ENCODE results near the gene ATRAID. TPM values are rescaled to one million over a fixed set of nuclear protein-coding genes. Genes with fewer than 3 reads are reported as not detected.

Gene ATRAID
- total RNA-seq, 4 donors from 2014 or later: 114 to 197 (median 157) TPM

GRCh38 chr2:27198627-27199026 is 13.2 kb upstream of the ATRAID start:
- TF ChIP-seq CTCF (IDR thresholded peaks at IDR 0.05): no peak
- DNase-seq (ENCODE audit: low spot score) (no peak), ATAC-seq (ENCODE audit: low FRiP score) (no peak)

GRCh38 chr2:27199241-27199640 is 12.6 kb upstream of the ATRAID start:
- DNase-seq (ENCODE audit: low spot score) (no peak), ATAC-seq (ENCODE audit: low FRiP score) (no peak)
- no peak for TF ChIP-seq CTCF (IDR thresholded peaks at IDR 0.05)

- TF ChIP-seq CTCF (IDR thresholded peaks at IDR 0.05): no peak
- DNase-seq (ENCODE audit: low spot score): no peak
- no peak for ATAC-seq (ENCODE audit: low FRiP score)
These were observed 10.2 kb upstream of the ATRAID start for GRCh38 chr2:27201675-27202074.

GRCh38 chr2:27202854-27203253 is 9.0 kb upstream of the ATRAID start:
- no peak for ATAC-seq (ENCODE audit: low FRiP score)

GRCh38 chr2:27203741-27204140 is 8.1 kb upstream of the ATRAID start:
- TF ChIP-seq CTCF (IDR thresholded peaks at IDR 0.05): no peak
- DNase-seq (ENCODE audit: low spot score): no peak
- ATAC-seq (ENCODE audit: low FRiP score): no peak

More at GRCh38 chr2:27202854-27203253, 9.0 kb upstream of the ATRAID start:
- no peak for DNase-seq (ENCODE audit: low spot score)
- no peak for TF ChIP-seq CTCF (IDR thresholded peaks at IDR 0.05)

- no peak for DNase-seq (ENCODE audit: low spot score)
- no peak for TF ChIP-seq CTCF (IDR thresholded peaks at IDR 0.05)
- no peak for ATAC-seq (ENCODE audit: low FRiP score)
These were observed 7.3 kb upstream of the ATRAID start for GRCh38 chr2:27204566-27204965.

GRCh38 chr2:27205206-27205605 is 6.6 kb upstream of the ATRAID start:
- ATAC-seq (ENCODE audit: low FRiP score): no peak
- DNase-seq (ENCODE audit: low spot score): no peak
- TF ChIP-seq CTCF (IDR thresholded peaks at IDR 0.05): no peak

All from omental fat pad (tissue), 4 donors.